Neural cell (in vitro differentiated cells): ENCODE results near the gene RWDD4.

Experiments used
- CTCF ChIP-seq: fragments of 450-650 bp; IDR thresholded peaks from 2 replicates; pipeline ENCODE4 v1.5.1; 2014; ENCODE audit warnings: antibody characterized with exemption, mild to moderate bottlenecking, moderate library complexity; ENCODE audit not compliant: poor library complexity, severe bottlenecking
- EZH2 ChIP-seq: fragments of 200-600, 300-800 bp; shearing (Covaris generic), sonication (generic); IDR thresholded peaks from 2 replicates; pipeline ENCODE4 v1.6.1; 2014; ENCODE audit warnings: antibody characterized with exemption, low read length, borderline replicate concordance, mild to moderate bottlenecking; ENCODE audit not compliant: insufficient read depth, poor library complexity, severe bottlenecking
- POLR2AphosphoS5 ChIP-seq: IDR thresholded peaks from 2 replicates; pipeline ENCODE4 v1.6.1; 2012
- REST ChIP-seq: IDR thresholded peaks from 2 replicates; pipeline ENCODE4 v1.6.1; 2012; ENCODE audit warnings: borderline replicate concordance
- SMC3 ChIP-seq: fragments of 450-650 bp; conservative IDR thresholded peaks from 2 replicates; pipeline ENCODE4 v1.6.1; 2014; ENCODE audit warnings: antibody characterized with exemption, mild to moderate bottlenecking, moderate library complexity; ENCODE audit not compliant: poor library complexity
- TAF1 ChIP-seq: IDR thresholded peaks from 2 replicates; pipeline ENCODE4 v1.6.1; 2012; ENCODE audit warnings: low read depth

- no peak for TF ChIP-seq CTCF
- TF ChIP-seq REST, result no peak
- no peak for TF ChIP-seq EZH2
- no peak for TF ChIP-seq TAF1
- no peak for TF ChIP-seq POLR2AphosphoS5
- no peak for TF ChIP-seq SMC3
Measured at GRCh38 chr4:183635321-183635720, 23.7 kb downstream of the RWDD4 start.
